HG03060 (cell line): ENCODE data around the gene CITED2.
"Not testable (repeated sequence)": the region's sequence is repeated elsewhere in the genome, so short reads cannot be mapped to it uniquely, and the experiment has no call there.

ENCODE experiments used
- ATAC-seq: cut with Tn5 transposase; IDR thresholded peaks from one replicate; pipeline ENCODE4 v1.9.1; 2021; ENCODE audit warnings: low read depth, moderate number of reproducible peaks; ENCODE audit not compliant: unreplicated experiment

CITED2 gene

DNA sequence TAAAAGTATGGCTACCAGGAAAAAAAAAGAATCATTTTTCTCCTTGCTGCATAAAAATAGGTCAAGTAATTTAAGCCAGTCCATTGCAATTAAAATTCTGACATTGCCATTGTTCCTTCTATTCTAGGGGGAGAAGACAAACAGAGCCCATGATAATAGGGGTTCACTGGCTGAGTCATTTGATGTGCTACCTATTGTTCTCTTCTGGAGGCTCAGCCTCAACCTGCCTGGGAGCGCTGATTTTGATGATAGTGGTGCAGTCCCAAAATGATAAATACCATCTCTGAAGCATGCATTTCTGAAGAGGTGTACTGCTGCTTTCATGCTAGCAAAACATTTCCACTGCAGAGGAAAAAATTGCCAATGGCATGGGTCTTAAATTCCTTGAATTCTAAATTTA, 5.8 kb downstream of the CITED2 start:
- ATAC-seq = no peak

DNA sequence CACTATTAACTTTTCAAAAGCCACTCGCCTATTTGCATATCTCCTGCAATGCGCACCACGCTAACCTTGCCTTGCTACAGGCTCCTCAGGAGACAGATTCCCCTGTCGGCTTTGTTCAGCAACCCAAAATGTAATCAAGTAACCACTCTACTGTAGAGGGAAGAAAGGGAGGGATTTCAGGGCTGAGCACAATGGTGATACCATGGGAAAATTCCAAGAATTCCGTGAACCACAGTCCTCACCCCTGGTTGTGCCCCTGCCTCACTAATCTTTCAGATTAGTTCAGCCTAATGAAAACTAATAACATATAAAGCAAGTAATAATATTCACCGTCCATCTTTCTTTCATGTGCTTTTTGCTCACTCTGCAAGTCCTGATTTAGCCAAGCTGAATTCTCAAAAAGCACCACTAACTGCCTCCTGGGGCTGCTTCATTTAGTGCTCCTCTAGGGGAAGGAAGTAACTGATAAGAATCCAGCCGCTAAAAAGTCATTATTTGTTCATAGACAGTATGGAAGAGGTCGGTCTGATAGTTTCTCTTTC, 6.6 kb downstream of the CITED2 start:
- ATAC-seq = no peak

DNA sequence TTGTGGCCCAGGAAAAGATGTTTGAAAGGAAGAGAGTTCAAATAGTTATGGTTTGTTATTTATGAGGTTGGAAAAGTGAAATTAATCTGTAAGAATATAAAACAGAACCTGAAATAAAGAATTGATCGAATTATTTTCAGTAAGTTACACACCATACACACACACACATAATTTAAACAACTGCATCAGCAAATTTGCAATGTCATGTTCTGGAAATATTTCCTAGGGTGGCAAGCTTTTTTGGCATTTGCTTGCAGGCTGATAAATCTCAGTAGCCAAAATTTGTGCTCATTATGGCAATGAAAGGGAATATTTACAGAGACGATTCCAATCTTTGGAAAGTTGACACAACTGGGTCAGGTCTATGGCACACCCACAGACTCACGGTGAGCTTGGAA, 9.5 kb downstream of the CITED2 start:
- ATAC-seq = no peak

DNA sequence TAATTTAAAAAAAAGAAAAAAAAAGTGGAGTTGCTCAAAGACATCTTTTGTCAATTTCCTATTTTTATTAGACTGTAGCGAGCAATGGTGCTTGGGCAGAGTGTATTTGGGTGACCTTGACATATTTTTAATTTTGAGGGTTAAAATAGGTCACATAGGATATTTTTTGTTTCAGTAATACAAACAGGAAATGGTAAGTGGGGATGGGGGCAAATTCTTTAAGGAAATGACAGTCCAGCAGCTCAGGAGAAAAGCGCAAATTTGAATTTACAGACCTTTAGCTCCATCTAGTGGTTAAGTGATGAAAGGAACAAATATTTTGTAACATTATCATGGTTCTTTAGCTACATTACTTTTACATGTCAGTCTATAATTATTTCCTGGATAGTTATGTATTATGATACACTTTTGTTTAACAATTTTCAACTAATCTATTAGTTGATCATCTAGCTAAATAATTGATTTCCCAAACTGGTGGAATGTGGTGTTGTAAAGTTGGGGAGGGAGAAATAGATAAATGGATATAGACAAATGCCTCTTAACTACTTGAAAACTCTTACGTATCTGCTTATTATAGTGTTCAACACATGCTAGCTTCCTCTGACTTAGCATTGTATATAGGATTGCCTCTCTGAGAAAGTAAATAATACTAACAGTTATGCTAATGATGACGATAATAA, 10.0 kb downstream of the CITED2 start:
- no peak for ATAC-seq

DNA sequence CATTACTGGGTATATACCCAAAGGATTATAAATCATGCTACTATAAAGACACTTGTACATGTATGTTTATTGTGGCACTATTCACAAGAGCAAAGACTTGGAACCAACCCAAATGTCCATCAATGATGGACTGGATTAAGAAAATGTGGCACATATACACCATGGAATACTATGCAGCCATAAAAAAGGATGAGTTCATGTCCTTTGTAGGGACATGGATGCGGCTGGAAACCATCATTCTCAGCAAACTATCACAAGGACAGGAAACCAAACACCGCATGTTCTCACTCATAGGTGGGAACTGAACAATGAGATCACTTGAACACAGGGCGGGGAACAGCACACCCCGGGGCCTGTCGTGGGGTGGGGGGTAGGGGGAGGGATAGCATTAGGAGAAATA, 10.7 kb downstream of the CITED2 start:
- not testable (repeated sequence) for ATAC-seq

DNA sequence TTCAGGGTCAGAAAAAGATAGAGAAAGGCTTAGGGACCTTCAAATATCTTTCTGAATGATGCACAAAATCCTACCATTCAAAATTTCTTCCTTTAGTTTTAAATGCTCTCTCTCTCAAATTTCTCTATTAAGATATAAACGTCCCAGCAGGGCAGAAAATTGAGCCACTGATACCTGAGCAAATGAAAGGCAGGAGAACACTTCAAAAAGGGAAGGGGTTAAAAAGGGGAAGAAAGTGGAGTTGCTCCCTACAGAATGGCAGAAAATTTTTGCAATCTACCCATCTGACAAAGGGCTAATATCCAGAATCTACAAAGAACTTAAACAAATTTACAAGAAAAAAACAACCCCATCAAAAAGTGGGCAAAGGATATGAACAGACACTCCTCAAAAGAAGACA, 11.3 kb downstream of the CITED2 start:
- not testable (repeated sequence) for ATAC-seq

DNA sequence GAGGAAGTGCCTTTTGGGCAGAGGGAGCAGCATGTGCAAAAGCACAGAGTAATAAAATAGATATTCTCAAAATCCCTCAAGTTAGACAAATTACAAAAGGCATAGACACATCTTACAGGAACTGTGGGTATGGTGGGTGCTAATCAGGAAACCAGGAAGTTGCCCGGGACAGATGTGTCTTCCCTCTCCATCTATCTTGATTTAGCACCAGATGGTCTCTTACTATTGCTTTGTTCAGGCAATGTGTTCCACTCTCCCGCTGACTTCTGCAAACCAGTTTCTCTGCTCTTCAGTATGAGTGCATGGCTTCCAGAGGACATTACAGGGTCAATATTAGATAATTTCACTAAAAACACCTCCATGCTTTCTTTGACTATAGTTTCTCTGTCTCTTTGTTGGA, 13.2 kb downstream of the CITED2 start:
- no peak for ATAC-seq

DNA sequence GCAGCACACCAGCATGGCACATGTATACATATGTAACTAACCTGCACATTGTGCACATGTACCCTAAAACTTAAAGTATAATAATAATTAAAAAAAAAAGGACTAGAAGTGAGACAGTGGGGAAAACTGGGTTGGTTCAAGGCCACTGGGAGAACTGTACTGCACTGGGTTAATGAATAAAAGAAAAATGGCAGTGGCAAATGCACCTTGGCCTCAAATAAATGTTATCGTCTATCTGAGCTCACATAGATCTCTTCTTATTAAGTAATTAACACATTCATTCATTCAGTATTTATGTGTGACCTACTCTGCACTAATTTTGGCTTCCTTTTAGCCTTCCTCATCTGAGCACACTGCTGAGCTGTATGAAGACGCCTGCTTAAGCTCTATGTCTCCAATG, 17.5 kb downstream of the CITED2 start:
- no peak for ATAC-seq

DNA sequence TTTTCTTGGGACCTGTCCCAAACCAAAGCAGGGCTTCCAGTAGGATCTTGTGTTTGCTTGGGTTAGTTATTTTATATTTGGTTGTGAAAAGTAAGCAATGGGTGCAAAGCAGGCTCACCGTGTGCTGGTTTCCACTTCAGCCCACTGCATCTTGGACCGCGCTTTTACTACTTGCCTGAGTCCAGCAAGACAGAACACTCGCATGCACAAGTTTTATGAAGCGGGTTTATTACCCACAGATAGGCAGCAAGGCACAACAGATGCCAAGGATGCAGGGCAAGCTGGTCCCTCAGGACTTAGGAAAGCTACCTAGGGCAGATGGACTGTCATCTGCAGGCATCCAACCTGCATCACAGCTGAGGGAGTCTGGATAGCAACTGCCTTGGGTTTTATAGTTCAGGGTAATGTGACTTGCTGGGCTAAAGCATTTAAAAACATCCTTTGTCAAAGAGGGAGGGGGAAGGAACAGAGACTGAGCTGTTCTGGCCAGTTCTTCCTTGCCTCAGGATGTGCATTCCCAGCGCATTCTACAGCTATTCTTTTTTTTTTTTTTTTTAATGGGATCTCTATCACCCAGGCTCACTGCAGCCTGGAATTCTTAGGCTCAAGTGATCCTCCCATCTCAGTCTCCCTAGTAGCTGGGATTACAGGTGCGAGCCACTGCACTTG, 18.5 kb downstream of the CITED2 start:
- ATAC-seq = no peak

DNA sequence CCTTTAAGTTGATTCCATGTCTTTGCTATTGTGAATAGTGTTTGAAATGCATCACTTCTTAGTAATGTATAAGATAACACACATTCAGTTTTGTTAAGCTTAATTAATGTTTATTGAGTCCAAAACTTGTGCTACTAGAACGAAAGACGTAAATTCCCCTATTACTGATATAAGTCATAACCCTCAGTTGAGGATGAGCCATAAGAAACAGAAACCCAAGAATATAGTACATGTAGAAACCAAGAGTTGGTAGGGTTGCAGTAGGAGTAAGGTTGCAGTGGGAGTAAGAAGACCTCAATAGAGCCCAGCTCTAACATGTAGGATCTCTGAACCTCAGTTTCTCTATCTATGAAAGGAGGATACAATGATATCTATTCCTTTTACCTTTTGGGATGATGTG, 19.3 kb downstream of the CITED2 start:
- no peak for ATAC-seq

DNA sequence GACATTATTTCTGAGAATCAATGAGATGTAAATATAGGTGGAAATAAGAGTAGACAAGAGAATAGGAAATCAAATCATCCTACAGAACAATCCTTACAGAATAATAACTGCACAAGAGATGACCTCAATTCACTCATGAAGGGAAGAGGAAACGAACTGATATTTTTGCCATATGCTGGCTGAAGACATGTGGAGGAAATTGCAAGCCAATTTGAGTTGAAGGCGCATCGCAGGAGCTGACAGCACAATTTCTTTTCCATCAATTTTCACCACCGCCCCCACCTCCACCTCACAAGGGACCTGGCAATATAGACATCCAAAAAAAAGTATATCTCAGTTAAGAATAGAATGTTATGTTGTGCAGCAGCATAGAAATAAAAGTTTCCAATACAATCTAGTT, 20.3 kb downstream of the CITED2 start:
- no peak for ATAC-seq

DNA sequence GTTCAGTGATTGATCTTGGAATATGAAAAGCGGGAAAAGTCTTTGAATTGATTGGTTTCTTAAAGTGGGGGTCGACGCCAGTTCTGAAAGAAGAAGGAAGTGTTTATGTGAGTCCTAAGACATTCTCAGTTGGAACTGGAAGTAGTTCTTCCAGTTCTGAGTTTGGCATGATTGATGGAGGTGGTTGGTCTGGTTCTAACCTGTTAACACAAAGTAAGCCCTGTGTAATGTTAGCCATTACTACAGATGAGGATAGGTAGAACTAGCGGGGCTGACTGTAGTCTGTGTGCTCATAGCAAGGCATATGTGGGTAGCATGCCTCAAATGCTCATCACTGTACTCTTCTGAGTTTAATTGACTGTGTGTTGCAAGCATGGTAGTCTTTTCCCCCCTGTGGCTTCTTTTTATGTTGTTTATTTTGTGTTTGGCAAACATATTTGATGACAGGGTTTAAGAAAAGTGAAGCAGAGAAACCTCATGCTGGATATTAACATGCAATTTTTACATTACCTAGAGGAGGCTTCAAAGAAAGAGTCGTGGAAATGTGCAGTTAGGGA, 24.9 kb downstream of the CITED2 start:
- no peak for ATAC-seq

DNA sequence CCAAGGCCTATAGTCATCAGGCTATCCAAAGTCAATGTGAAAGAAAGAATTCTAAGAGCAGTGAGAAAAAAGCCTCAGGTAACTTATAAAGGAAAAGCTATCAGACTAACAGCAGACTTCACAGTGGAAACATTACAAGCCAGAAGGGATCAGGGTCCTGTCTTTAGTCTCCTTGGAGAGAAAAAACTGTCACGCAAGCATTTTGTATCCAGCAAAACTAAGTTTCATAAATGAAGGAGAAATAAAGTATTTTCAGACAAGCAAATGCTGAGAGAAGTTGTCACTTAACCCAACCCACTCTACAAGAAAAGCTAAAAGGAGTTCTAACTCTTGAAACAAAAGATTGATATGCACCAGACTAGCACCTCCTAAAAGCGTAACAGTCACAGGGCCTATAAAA, 28.1 kb downstream of the CITED2 start:
- no peak for ATAC-seq

DNA sequence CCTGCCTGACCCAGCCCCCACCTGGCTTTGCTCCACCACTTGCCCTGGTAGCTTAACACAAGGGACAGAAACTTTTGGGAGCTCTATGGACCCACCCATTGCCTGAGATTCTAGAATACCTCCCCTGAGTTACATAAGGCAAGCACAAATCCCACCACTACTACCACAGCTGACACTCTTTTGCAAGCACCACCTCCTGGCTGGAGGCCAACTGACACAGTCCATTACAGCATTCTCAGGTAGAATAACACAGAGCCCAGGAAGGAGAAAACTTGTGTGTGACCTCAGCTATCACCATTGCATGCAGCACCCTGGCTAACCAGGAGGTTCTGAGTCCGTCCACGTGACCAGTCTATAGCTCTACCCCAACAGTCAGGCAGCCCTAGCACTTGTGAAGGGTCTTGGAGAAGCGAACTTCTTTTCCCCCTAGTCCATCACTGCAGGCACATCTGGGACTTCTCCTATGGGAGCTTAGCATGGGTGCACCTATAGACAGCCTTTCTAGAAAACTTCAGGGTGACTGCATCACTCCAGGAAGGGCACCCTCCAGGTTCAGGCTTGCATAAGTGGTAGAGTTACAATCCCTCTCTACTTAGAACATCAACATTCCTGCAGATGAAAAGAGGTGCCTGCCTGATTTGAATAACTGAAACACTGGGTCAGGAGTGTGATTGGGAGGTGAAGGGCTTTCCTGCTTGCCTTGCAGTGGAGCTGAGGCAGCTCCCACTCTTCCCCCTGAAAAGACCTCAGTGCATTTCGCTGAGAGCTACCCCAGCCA, 30.1 kb downstream of the CITED2 start:
- no peak for ATAC-seq

DNA sequence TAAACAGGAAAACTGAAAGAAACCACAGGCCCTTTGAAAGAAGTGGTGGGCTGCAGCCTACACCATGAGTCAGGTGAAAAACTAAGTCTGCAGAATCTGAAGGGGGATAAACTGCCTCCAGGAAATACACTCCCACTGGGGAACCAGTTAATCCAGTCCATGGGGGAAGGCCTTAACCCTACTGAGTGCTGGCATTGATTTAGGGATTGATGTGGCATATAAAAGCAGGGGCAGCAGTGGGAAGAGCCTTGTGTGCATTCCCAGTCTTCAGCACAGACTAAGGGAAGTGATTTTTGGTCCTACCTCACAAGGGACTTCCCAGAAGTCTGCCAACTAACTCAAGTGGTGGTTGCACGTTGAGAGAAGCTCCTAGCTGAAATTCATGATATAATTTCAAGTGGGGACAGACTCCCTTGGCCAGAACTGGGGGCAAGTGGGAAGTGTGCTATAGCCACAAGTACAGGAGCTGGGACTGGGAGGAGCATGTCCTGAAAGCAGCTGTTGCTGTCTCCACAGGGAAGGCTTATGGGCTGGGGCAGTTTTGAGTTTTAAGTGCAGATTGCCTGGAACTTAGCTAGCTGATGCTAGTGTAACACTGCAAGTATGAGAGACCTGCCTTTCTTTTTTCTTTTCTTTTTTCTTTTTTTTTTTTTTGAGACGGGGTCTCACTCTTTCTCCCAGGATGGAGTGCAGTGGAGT, 31.2 kb downstream of the CITED2 start:
- ATAC-seq = no peak

DNA sequence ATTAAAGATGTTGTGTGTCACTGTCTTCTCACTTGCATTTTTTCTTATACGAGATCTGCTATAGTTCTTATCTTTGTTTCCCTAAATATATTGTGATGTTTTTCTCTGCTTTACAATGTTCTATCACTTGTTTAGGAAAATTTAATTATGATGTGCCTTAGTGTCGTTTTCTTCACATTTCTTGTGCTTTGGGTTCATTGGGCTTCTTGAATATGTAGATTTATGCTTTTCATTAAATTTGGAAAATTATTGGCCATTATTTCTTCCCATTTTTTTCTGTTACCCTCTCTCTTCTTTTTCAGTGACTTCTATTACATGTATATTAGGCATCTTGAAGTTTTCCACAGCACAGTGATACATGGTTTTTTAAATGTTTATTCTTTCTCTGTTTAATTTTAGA, 33.4 kb downstream of the CITED2 start:
- ATAC-seq = no peak

DNA sequence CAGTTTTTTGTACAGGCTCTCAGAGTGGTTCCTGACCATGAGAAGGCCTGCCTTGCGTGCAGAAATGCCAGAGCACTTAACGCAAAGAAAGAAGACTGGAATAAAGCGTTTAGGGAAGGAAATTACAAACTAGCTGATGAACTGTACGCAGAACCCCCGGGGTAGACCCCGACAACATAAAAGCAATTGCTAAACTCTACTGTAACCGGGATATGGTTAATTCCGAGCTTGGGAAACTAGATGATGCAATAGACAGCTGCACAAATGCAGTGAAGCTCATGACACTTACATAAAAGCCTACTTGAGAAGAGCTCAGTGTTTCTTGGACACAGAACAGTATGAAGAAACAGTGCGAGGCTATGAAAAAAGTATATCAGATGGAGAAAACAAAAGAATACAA, 35.7 kb downstream of the CITED2 start:
- ATAC-seq = no peak

DNA sequence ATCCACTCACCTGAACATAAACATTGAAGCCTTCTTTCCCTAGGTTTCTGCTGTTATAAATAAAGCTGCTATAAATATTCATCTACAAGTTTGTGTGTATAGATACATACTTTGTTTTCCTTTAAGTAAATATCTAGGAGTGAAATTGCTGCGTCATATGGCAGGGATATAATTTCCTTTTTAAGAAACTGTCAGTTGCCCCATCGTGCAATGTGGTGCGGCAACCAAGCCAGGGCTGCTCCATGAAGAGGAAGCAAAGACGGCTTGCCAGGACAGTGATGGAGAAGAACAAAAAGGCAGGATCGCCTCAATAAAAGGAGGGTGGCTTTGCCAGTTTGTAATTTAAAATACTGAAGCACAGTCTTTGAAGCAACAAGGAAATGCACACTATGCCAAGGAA, 36.6 kb downstream of the CITED2 start:
- ATAC-seq = no peak

DNA sequence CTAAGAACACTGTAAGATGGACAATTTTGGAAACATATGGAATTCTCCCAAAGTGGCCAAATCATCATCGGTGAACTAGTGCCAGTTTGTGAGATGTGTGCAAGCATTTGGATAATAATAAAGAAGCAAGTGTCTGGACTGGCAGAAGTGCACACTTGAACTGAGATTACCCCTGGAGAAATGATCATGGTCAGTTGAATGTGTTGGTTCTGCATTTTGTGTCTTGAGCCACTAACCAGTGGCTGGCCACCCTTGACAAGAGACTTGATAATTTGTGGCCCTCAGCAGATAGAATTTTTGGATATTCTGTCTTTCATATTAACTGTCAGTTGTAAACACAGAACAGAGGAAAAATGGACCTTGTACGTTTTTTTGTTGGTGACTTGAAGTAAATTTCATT, 37.4 kb downstream of the CITED2 start:
- ATAC-seq = no peak

DNA sequence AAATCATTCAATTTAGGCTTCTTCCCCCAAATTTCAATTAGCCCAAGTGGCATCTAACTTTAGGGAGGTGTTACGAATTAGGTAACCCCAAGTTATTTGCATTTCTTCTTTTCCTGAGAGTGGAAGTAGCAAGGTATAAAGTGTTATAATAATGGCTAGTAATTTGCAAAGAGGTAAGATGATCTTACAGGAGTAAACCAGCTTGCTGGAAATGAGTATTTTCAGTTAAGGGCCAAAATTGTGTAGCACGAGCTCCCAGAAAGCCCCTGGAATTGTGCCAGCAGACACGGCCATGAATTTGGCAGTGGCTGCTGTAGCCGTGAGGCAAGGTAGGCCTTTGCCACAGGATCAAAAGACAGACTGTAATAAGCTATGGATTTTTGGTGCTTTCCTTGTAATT, 38.0 kb downstream of the CITED2 start:
- ATAC-seq = no peak
